ENCODE data around the gene FEZF1.
"Not testable (repeated sequence)": the region's sequence is repeated elsewhere in the genome, so short reads cannot be mapped to it uniquely, and the experiment has no call there.

FEZF1 gene

GRCh38 chr7:122302761-122303530 lies 1.6 kb downstream of the FEZF1 start:
- in situ Hi-C loops (cut with MboI; ENCODE audit: low sequenced_read_pairs), result no loop called here
- H3K36me3 ChIP-seq (replicated peaks), result peaks cover 14% of the 10 kb centered on the region
- no peak overlapping the region for H3K4me3 ChIP-seq
- peaks cover 5% of the 10 kb centered on the region for H3K4me1 ChIP-seq
- H3K9me3 ChIP-seq, result peaks cover 3% of the 10 kb centered on the region; the same call in 1 of the 2 replicates
- no peaks in the 10 kb centered on the region for H3K27me3 ChIP-seq (ENCODE audit: low read depth)
- no peak for DNase-seq (ENCODE audit: low spot score in 2 of 2)

- Histone ChIP-seq H3K36me3 (replicated peaks) (peaks cover 14% of the 10 kb centered on the region), H3K4me3 (no peak overlapping the region), H3K27me3 (ENCODE audit: low read depth) (no peaks in the 10 kb centered on the region), H3K4me1 (no peaks in the 10 kb centered on the region), H3K9me3 (peaks cover 3% of the 10 kb centered on the region; the same call in 1 of the 2 replicates)
- no peak for DNase-seq (ENCODE audit: low spot score in 2 of 2)
- in situ Hi-C loops (cut with MboI; ENCODE audit: low sequenced_read_pairs), result no loop called here
Observed at GRCh38 chr7:122301858-122302760, 2.4 kb downstream of the FEZF1 start.

- DNase-seq (ENCODE audit: low spot score in 2 of 2), result no peak
- Histone ChIP-seq H3K36me3 (replicated peaks) (peaks cover 14% of the 10 kb centered on the region), H3K9me3 (peaks cover under 1% of the 10 kb centered on the region; the same call in 1 of the 2 replicates), H3K4me1 (no peaks in the 10 kb centered on the region), H3K27me3 (ENCODE audit: low read depth) (no peaks in the 10 kb centered on the region), H3K4me3 (no peak overlapping the region)
- in situ Hi-C loops (cut with MboI; ENCODE audit: low sequenced_read_pairs), result no loop called here
Observed at GRCh38 chr7:122300956-122301833, 3.4 kb downstream of the FEZF1 start.

- H3K4me1 ChIP-seq, result no peaks in the 10 kb centered on the region
- no peaks in the 10 kb centered on the region for H3K27me3 ChIP-seq (ENCODE audit: low read depth)
- DNase-seq (ENCODE audit: low spot score in 2 of 2), result no peak
- H3K36me3 ChIP-seq (replicated peaks), result peaks cover 14% of the 10 kb centered on the region
- in situ Hi-C loops (cut with MboI; ENCODE audit: low sequenced_read_pairs), result no loop called here
- H3K9me3 ChIP-seq, result no peaks in the 10 kb centered on the region
- H3K4me3 ChIP-seq, result no peak overlapping the region
Observed at GRCh38 chr7:122300211-122300932, 4.2 kb downstream of the FEZF1 start.

- H3K9me3 ChIP-seq, result no peaks in the 10 kb centered on the region
- peaks cover 14% of the 10 kb centered on the region for H3K36me3 ChIP-seq (replicated peaks)
- DNase-seq (ENCODE audit: low spot score in 2 of 2), result no peak
- in situ Hi-C loops (cut with MboI; ENCODE audit: low sequenced_read_pairs), result no loop called here
- no peak overlapping the region for H3K4me3 ChIP-seq
- H3K27me3 ChIP-seq (ENCODE audit: low read depth), result no peaks in the 10 kb centered on the region
- H3K4me1 ChIP-seq, result no peaks in the 10 kb centered on the region
Observed at GRCh38 chr7:122299624-122300210, 4.8 kb downstream of the FEZF1 start.

GRCh38 chr7:122298618-122299017 lies 5.9 kb downstream of the FEZF1 start:
- H3K27me3 ChIP-seq (ENCODE audit: low read depth), result no peaks in the 10 kb centered on the region

GRCh38 chr7:122298131-122298530 lies 6.4 kb downstream of the FEZF1 start:
- Histone ChIP-seq H3K36me3 (replicated peaks) (peaks cover 14% of the 10 kb centered on the region), H3K9me3 (no peaks in the 10 kb centered on the region), H3K4me1 (no peaks in the 10 kb centered on the region), H3K27me3 (ENCODE audit: low read depth) (no peaks in the 10 kb centered on the region), H3K4me3 (no peak overlapping the region)
- no peak for DNase-seq (ENCODE audit: low spot score in 2 of 2)
- in situ Hi-C loops (cut with MboI; ENCODE audit: low sequenced_read_pairs), result no loop called here

More at GRCh38 chr7:122298618-122299017, 5.9 kb downstream of the FEZF1 start:
- in situ Hi-C loops (cut with MboI; ENCODE audit: low sequenced_read_pairs), result no loop called here
- no peak for DNase-seq (ENCODE audit: low spot score in 2 of 2)
- Histone ChIP-seq H3K36me3 (replicated peaks) (peaks cover 14% of the 10 kb centered on the region), H3K9me3 (no peaks in the 10 kb centered on the region), H3K4me1 (no peaks in the 10 kb centered on the region), H3K4me3 (no peak overlapping the region)

- no peaks in the 10 kb centered on the region for H3K36me3 ChIP-seq (replicated peaks)
- in situ Hi-C loops (cut with MboI; ENCODE audit: low sequenced_read_pairs), result no loop called here
- H3K9me3 ChIP-seq, result no peaks in the 10 kb centered on the region
- H3K4me1 ChIP-seq, result no peaks in the 10 kb centered on the region
- no peak overlapping the region for H3K4me3 ChIP-seq
- no peak for DNase-seq (ENCODE audit: low spot score in 2 of 2)
- no peaks in the 10 kb centered on the region for H3K27me3 ChIP-seq (ENCODE audit: low read depth)
Observed at GRCh38 chr7:122291189-122291588, 13.4 kb downstream of the FEZF1 start.

- H3K4me3 ChIP-seq, result no peak overlapping the region
- H3K36me3 ChIP-seq (replicated peaks), result no peaks in the 10 kb centered on the region
- H3K27me3 ChIP-seq (ENCODE audit: low read depth), result no peaks in the 10 kb centered on the region
- in situ Hi-C loops (cut with MboI; ENCODE audit: low sequenced_read_pairs), result no loop called here
- no peaks in the 10 kb centered on the region for H3K4me1 ChIP-seq
- no peaks in the 10 kb centered on the region for H3K9me3 ChIP-seq
- no peak for DNase-seq (ENCODE audit: low spot score in 2 of 2)
Observed at GRCh38 chr7:122290476-122290875, 14.1 kb downstream of the FEZF1 start.

- H3K36me3 ChIP-seq (replicated peaks), result no peaks in the 10 kb centered on the region
- in situ Hi-C loops (cut with MboI; ENCODE audit: low sequenced_read_pairs), result no loop called here
- no peaks in the 10 kb centered on the region for H3K4me1 ChIP-seq
- H3K27me3 ChIP-seq (ENCODE audit: low read depth), result no peaks in the 10 kb centered on the region
- H3K4me3 ChIP-seq, result no peak overlapping the region
- no peak for DNase-seq (ENCODE audit: low spot score in 2 of 2)
- no peaks in the 10 kb centered on the region for H3K9me3 ChIP-seq
Observed at GRCh38 chr7:122289426-122289825, 15.1 kb downstream of the FEZF1 start.

- DNase-seq (ENCODE audit: low spot score in 2 of 2); in situ Hi-C loops (cut with MboI; ENCODE audit: low sequenced_read_pairs); H3K27me3 ChIP-seq (ENCODE audit: low read depth); H3K36me3 ChIP-seq (replicated peaks); H3K4me3 ChIP-seq; H3K9me3 ChIP-seq; H3K4me1 ChIP-seq: not testable (repeated sequence)
Observed at GRCh38 chr7:122284608-122285007, 19.9 kb downstream of the FEZF1 start.

GRCh38 chr7:122273117-122273516 lies 31.4 kb downstream of the FEZF1 start:
- in situ Hi-C loops (cut with MboI; ENCODE audit: low sequenced_read_pairs), result no loop called here
- no peak for DNase-seq (ENCODE audit: low spot score in 2 of 2)

More at GRCh38 chr7:122273117-122273516, 31.4 kb downstream of the FEZF1 start:
- Histone ChIP-seq H3K36me3 (replicated peaks) (no peaks in the 10 kb centered on the region), H3K27me3 (ENCODE audit: low read depth) (no peaks in the 10 kb centered on the region), H3K4me1 (no peaks in the 10 kb centered on the region), H3K9me3 (no peaks in the 10 kb centered on the region; the same call in 1 of the 2 replicates), H3K4me3 (no peak overlapping the region)

Data from HAP-1 (cell line).